Upper lobe of right lung (tissue), 1 donor: Measurements from ENCODE around the gene LRP1B. TPM values are rescaled to one million over a fixed set of nuclear protein-coding genes. Genes with fewer than 3 reads are reported as not detected.

Source experiments
- ATAC-seq: fragments of 200-7000 bp; cut with Tn5 transposase; one replicate; pipeline ENCODE4 v1.9.1; 2020; ENCODE audit warnings: mild to moderate bottlenecking, moderate library complexity
- DNase-seq: peaks from one replicate; pipeline ENCODE4 v3.0.0-alpha.2; 2020
- H3K27ac ChIP-seq: fragments of 200-600 bp; one replicate; pipeline ENCODE4 v1.8.0; 2022
- H3K27me3 ChIP-seq: fragments of 200-600 bp; one replicate; pipeline ENCODE4 v1.8.0; 2022; ENCODE audit warnings: mild to moderate bottlenecking
- H3K36me3 ChIP-seq: fragments of 200-600 bp; one replicate; pipeline ENCODE4 v1.8.0; 2022
- H3K4me1 ChIP-seq: fragments of 200-600 bp; one replicate; pipeline ENCODE4 v1.8.0; 2022
- H3K4me3 ChIP-seq: fragments of 200-600 bp; one replicate; pipeline ENCODE4 v1.8.0; 2022; ENCODE audit warnings: mild to moderate bottlenecking
- H3K9me3 ChIP-seq: fragments of 200-600 bp; one replicate; pipeline ENCODE4 v1.8.0; 2022
- CTCF ChIP-seq: fragments of 200-600 bp; IDR thresholded peaks from one replicate; pipeline ENCODE4 v1.8.0; 2022; ENCODE audit warnings: antibody characterized with exemption
- intact Hi-C: fragments of 100-400 bp; cut with DNase I; formaldehyde crosslinking; loops from one replicate; pipeline ENCODE4 v1.11.0; 2022
- total RNA-seq: library from RNA; stranded (reverse); fragmentation: NEBNext Ultra II Directional; extraction: Animal tissue kit (Norgen Biotek cat#: 25700); gene quantifications from one replicate; pipeline ENCODE4 v1.2.1, GENCODE V29; 2021
- donor health status: DM: no; HTN: yes; CAD: no; lungs with severe emphysema.

LRP1B gene
- total RNA-seq, 1 donor from 2014 or later = 0.12 TPM

DNA sequence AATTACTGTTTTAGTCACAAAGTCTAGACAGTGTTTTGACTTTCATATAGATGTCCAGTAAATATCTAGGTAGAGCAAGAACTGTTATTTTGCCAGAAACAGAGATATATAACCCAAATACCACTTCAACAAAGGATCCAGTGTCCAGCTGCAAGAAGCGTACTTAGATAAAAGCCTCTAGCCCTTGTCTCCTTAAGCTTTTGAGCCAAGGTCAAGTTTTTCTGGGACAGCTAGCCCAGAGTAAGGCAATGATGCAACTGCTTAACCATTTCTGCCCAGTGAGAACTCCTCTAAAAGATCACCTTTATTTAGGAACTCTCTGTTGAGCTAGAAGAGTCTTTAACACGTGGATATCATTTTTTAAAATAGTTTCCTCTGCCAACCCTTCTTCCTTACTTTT, 1925.7 kb downstream of the LRP1B start:
- TF ChIP-seq CTCF = no peak
- intact Hi-C loops = no loop called here
- Histone ChIP-seq H3K27me3 (no peaks in the 10 kb centered on the region), H3K4me3 (no peak overlapping the region), H3K9me3 (no peaks in the 10 kb centered on the region), H3K36me3 (no peaks in the 10 kb centered on the region), H3K4me1 (no peaks in the 10 kb centered on the region), H3K27ac (no peak overlapping the region)
- no peak for DNase-seq
- ATAC-seq = no peak

DNA sequence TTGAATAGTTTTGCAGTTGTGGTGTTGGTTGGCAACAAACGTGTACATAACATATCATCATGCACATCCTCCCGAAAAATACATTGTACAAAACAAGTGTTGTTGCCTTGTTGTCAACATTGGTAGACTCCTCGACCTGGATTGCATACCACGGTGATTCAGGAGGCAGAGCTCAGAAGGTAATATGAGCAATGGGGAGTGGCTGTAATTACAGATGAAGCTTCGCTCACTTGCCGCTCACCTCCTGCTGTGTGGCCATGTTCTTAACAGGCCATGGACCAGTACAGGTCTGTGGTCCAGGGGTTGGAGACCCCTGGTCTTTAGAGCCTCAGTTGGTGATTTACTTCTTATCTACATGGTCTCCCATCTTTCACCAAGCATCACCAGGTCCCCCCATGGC, 1927.5 kb downstream of the LRP1B start:
- intact Hi-C loops = no loop called here
- no peak for TF ChIP-seq CTCF

GRCh38 chr2:140201572-140201971, 1929.2 kb downstream of the LRP1B start:
- H3K9me3 ChIP-seq = no peaks in the 10 kb centered on the region
- H3K4me3 ChIP-seq = no peak overlapping the region
- ATAC-seq (no peak), DNase-seq (no peak)
- H3K4me1 ChIP-seq = no peaks in the 10 kb centered on the region
- H3K27ac ChIP-seq = no peak overlapping the region
- H3K27me3 ChIP-seq = no peaks in the 10 kb centered on the region
- no peaks in the 10 kb centered on the region for H3K36me3 ChIP-seq
- TF ChIP-seq CTCF = no peak
- intact Hi-C loops = no loop called here

More for the DNA sequence above, 1927.5 kb downstream of the LRP1B start:
- Histone ChIP-seq H3K27me3 (no peaks in the 10 kb centered on the region), H3K9me3 (no peaks in the 10 kb centered on the region), H3K4me3 (no peak overlapping the region), H3K4me1 (no peaks in the 10 kb centered on the region), H3K27ac (no peak overlapping the region), H3K36me3 (no peaks in the 10 kb centered on the region)
- DNase-seq (no peak), ATAC-seq (no peak)

DNA sequence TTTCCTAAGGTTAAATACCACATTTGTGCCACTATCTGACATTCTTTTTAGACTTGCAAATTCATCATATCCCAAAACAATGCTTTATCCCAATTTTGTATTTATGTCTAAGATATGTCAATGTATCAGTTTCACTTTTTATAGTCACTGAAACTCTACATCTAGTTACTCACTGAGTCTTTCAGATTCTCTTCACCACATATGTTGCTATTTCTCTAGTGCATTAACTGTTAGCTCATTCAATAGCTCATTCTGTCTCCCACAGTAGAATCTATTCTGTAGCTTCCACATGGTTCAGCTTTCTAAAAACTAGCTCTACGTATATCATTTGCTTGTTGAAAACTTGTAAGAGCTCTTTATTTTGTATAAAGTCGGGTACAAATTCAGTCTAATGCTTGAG, 1930.1 kb downstream of the LRP1B start:
- no peaks in the 10 kb centered on the region for H3K4me1 ChIP-seq
- ATAC-seq (no peak), DNase-seq (no peak)
- no peaks in the 10 kb centered on the region for H3K27me3 ChIP-seq
- intact Hi-C loops = no loop called here
- H3K4me3 ChIP-seq = no peak overlapping the region
- H3K27ac ChIP-seq = no peak overlapping the region
- H3K36me3 ChIP-seq = no peaks in the 10 kb centered on the region
- no peak for TF ChIP-seq CTCF
- H3K9me3 ChIP-seq = no peaks in the 10 kb centered on the region

DNA sequence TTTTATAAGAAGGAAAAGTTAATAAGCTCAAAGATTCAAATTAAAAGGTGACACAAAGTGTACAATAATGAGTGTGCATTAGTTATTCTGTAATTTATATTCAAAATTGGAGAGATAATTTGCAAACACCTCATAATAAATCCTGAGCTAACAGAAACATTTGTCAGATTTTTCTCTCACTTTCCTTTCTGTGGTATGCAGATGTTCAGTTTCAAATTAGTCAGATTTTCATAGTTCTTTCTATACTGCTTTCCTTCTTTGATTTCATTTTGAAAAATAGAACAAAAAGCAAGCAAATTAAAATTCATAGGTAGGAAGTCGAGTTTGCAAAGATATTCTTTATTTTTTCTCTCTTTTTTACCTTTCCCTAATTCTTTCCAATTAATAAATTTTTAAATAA, 1930.5 kb downstream of the LRP1B start:
- Histone ChIP-seq H3K36me3 (no peaks in the 10 kb centered on the region), H3K4me3 (no peak overlapping the region), H3K4me1 (no peaks in the 10 kb centered on the region), H3K9me3 (no peaks in the 10 kb centered on the region), H3K27ac (no peak overlapping the region), H3K27me3 (no peaks in the 10 kb centered on the region)
- ATAC-seq (no peak), DNase-seq (no peak)
- intact Hi-C loops = no loop called here
- TF ChIP-seq CTCF = no peak

- Histone ChIP-seq H3K27ac (no peak overlapping the region), H3K36me3 (no peaks in the 10 kb centered on the region), H3K9me3 (no peaks in the 10 kb centered on the region), H3K4me3 (no peak overlapping the region), H3K4me1 (no peaks in the 10 kb centered on the region), H3K27me3 (no peaks in the 10 kb centered on the region)
- DNase-seq (no peak), ATAC-seq (no peak)
- intact Hi-C loops = no loop called here
- TF ChIP-seq CTCF = no peak
Measured at GRCh38 chr2:140199312-140199711, 1931.5 kb downstream of the LRP1B start.
